ENCODE results near the gene ZBTB16.

Gene ZBTB16

GRCh38 chr11:114275280-114275679 lies 215.8 kb downstream of the ZBTB16 start:
- ChIA-PET CTCF (interaction anchor here (1.0 kb wide), 1 partner anchor 14 kb away, joined by 3 read pairs; no protein-coding TSS in a partner anchor), POLR2A (ENCODE audit: low non-redundant PET) (no interaction called here)
- no peak for DNase-seq (ENCODE audit: low spot score)
- H3K27ac ChIP-seq: no peak overlapping the region
- TF ChIP-seq, protein P1, sequence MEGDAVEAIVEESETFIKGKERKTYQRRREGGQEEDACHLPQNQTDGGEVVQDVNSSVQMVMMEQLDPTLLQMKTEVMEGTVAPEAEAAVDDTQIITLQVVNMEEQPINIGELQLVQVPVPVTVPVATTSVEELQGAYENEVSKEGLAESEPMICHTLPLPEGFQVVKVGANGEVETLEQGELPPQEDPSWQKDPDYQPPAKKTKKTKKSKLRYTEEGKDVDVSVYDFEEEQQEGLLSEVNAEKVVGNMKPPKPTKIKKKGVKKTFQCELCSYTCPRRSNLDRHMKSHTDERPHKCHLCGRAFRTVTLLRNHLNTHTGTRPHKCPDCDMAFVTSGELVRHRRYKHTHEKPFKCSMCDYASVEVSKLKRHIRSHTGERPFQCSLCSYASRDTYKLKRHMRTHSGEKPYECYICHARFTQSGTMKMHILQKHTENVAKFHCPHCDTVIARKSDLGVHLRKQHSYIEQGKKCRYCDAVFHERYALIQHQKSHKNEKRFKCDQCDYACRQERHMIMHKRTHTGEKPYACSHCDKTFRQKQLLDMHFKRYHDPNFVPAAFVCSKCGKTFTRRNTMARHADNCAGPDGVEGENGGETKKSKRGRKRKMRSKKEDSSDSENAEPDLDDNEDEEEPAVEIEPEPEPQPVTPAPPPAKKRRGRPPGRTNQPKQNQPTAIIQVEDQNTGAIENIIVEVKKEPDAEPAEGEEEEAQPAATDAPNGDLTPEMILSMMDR (conservative IDR thresholded peaks at IDR 0.05; ENCODE audit: low read depth): no peak

GRCh38 chr11:114276077-114276476 lies 216.6 kb downstream of the ZBTB16 start:
- no peak overlapping the region for H3K27ac ChIP-seq
- no peak for DNase-seq (ENCODE audit: low spot score)
- POLR2A ChIA-PET (ENCODE audit: low non-redundant PET): no interaction called here
- CTCF ChIA-PET: no interaction called here
- TF ChIP-seq, protein P1 (conservative IDR thresholded peaks at IDR 0.05; ENCODE audit: low read depth): no peak

- no peak for DNase-seq (ENCODE audit: low spot score)
- TF ChIP-seq, protein P1 (conservative IDR thresholded peaks at IDR 0.05; ENCODE audit: low read depth): no peak
- ChIA-PET POLR2A (ENCODE audit: low non-redundant PET) (no interaction called here), CTCF (interaction anchor here (1.4 kb wide), 1 partner anchor 15 kb away, joined by 4 read pairs; no protein-coding TSS in a partner anchor)
- H3K27ac ChIP-seq: no peak overlapping the region
Observed at GRCh38 chr11:114277637-114278341, 218.3 kb downstream of the ZBTB16 start.

DNA sequence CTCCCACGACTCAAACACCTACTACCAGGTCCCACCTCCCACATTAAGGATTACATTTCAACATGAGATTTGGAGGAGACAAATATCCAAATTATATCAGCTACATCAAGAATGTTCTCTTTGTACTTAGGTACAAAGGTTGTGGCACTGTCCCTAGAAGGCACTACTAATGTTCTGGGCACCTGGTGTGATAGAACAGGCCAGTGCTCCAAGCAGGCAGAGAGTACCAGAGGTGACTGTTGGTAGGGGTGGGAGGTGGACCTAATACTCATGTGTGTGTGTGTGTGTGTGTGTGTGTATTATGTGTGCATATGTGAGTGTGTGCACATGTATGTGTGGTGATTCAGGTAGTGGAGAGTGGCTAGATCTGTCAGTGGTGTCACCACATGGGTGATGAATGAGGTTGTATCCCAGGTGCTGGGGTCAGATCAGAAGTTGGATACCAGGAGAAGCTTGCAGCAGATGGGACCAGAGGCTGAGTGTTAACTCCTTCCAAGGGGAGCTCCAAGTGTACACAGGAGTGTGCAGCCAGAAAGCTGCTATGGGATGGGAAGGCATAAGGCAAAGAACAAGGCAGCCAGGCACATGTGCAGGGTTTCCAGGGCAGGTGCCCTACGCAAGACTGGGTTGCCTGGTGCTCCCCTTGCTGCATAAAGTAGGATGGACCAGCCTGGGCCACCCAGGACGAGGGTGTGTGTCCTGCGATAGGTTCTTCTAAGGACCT lies 219.0 kb downstream of the ZBTB16 start:
- DNase-seq (ENCODE audit: low spot score): no peak
- no peak overlapping the region for H3K27ac ChIP-seq
- ChIA-PET CTCF (interaction anchor here (1.4 kb wide), 1 partner anchor 16 kb away, joined by 4 read pairs; no protein-coding TSS in a partner anchor), POLR2A (ENCODE audit: low non-redundant PET) (no interaction called here)
- TF ChIP-seq, protein P1 (conservative IDR thresholded peaks at IDR 0.05; ENCODE audit: low read depth): no peak

GRCh38 chr11:114279792-114280546 lies 220.5 kb downstream of the ZBTB16 start:
- ChIA-PET POLR2A (ENCODE audit: low non-redundant PET) (no interaction called here), CTCF (no interaction called here)
- peak; percentile 74 for DNase-seq (ENCODE audit: low spot score)
- H3K27ac ChIP-seq: peak overlapping the region; percentile 88
- TF ChIP-seq, protein P1 (conservative IDR thresholded peaks at IDR 0.05; ENCODE audit: low read depth): no peak

DNA sequence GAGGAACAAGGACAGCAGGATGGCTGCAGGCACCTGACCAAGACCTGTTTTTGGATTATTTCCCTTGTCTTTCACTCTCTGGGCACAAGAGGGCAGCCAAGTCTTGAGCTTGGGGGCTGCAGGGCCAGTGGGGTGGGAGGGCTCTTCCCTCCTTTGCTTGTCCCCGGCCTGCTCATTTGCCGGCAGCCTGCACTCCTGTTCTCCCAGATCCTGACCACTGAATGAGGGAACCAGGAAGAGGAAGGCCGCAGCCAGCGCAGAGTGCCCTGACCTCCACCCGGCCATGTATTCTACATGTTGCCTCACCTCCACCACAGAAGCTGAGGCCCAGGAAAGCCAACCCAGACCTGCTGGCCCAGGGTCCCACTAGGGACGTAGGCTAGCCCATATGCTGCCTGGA lies 221.2 kb downstream of the ZBTB16 start:
- CTCF ChIA-PET: interaction anchor here (0.5 to 1.5 kb wide), 3 partner anchors 20 to 483 kb away, joined by 4 to 5 read pairs (median 4); no protein-coding TSS in a partner anchor

More for the DNA sequence above, 221.2 kb downstream of the ZBTB16 start:
- peak; percentile 49 for DNase-seq (ENCODE audit: low spot score)
- TF ChIP-seq, protein P1 (conservative IDR thresholded peaks at IDR 0.05; ENCODE audit: low read depth): peak; percentile 63
- peak overlapping the region; percentile 88 for H3K27ac ChIP-seq
- POLR2A ChIA-PET (ENCODE audit: low non-redundant PET): no interaction called here
